NCI-H2196 treated with DMSO at 0.1 percent for 48 hours (cell line): ENCODE results near the gene GLT6D1.
"Not testable (repeated sequence)": the region's sequence is repeated elsewhere in the genome, so short reads cannot be mapped to it uniquely, and the experiment has no call there.

ENCODE experiments used
- DNase-seq: peaks from one replicate; lab custom pipeline; 2025; ENCODE audit not compliant: unreplicated experiment; lab: John Stamatoyannopoulos, UW

The GLT6D1 gene

GRCh38 chr9:135665795-135666189, 26.5 kb upstream of the GLT6D1 start:
- DNase-seq, result no peak

GRCh38 chr9:135664801-135665794, 25.8 kb upstream of the GLT6D1 start:
- DNase-seq, result no peak

GRCh38 chr9:135664266-135664665, 24.9 kb upstream of the GLT6D1 start:
- DNase-seq, result no peak

- no peak for DNase-seq
These were observed 24.5 kb upstream of the GLT6D1 start for GRCh38 chr9:135663857-135664256.

GRCh38 chr9:135663451-135663770, 24.1 kb upstream of the GLT6D1 start:
- DNase-seq, result no peak

- DNase-seq, result no peak
These were observed 23.6 kb upstream of the GLT6D1 start, which contains the start of gene LCN9 for GRCh38 chr9:135662758-135663450. LCN9 (plus strand) TSS chr9:135663309; CDS start chr9:135663322, 13 bp downstream.

GRCh38 chr9:135661816-135662560, 22.6 kb upstream of the GLT6D1 start:
- no peak for DNase-seq

- no peak for DNase-seq
These were observed 21.1 kb upstream of the GLT6D1 start for GRCh38 chr9:135660407-135660806.

GRCh38 chr9:135659252-135659651, 19.9 kb upstream of the GLT6D1 start:
- DNase-seq, result no peak

- no peak for DNase-seq
These were observed 18.1 kb upstream of the GLT6D1 start for GRCh38 chr9:135657416-135657815.

- no peak for DNase-seq
These were observed 16.0 kb upstream of the GLT6D1 start for GRCh38 chr9:135655317-135655716.

GRCh38 chr9:135650408-135650807, 11.1 kb upstream of the GLT6D1 start:
- DNase-seq, result no peak

- no peak for DNase-seq
These were observed 10.2 kb upstream of the GLT6D1 start for GRCh38 chr9:135649508-135649907.

GRCh38 chr9:135648494-135649410, 9.4 kb upstream of the GLT6D1 start:
- DNase-seq, result no peak

- DNase-seq, result no peak
These were observed 8.5 kb upstream of the GLT6D1 start for GRCh38 chr9:135647884-135648283.

GRCh38 chr9:135644631-135645218, 5.4 kb upstream of the GLT6D1 start:
- no peak for DNase-seq

GRCh38 chr9:135641745-135642144, 2.4 kb upstream of the GLT6D1 start:
- DNase-seq, result no peak

GRCh38 chr9:135641047-135641446, 1.7 kb upstream of the GLT6D1 start:
- no peak for DNase-seq

- DNase-seq, result not testable (repeated sequence)
These were observed 2.3 kb downstream of the GLT6D1 start for GRCh38 chr9:135636930-135637530.

- no peak for DNase-seq
These were observed 6.5 kb downstream of the GLT6D1 start for GRCh38 chr9:135632841-135633240.
